Measurements from ENCODE around the gene WFIKKN2.
"Not testable (repeated sequence)": the region's sequence is repeated elsewhere in the genome, so short reads cannot be mapped to it uniquely, and the experiment has no call there.

The WFIKKN2 gene, protein sequence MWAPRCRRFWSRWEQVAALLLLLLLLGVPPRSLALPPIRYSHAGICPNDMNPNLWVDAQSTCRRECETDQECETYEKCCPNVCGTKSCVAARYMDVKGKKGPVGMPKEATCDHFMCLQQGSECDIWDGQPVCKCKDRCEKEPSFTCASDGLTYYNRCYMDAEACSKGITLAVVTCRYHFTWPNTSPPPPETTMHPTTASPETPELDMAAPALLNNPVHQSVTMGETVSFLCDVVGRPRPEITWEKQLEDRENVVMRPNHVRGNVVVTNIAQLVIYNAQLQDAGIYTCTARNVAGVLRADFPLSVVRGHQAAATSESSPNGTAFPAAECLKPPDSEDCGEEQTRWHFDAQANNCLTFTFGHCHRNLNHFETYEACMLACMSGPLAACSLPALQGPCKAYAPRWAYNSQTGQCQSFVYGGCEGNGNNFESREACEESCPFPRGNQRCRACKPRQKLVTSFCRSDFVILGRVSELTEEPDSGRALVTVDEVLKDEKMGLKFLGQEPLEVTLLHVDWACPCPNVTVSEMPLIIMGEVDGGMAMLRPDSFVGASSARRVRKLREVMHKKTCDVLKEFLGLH

DNA sequence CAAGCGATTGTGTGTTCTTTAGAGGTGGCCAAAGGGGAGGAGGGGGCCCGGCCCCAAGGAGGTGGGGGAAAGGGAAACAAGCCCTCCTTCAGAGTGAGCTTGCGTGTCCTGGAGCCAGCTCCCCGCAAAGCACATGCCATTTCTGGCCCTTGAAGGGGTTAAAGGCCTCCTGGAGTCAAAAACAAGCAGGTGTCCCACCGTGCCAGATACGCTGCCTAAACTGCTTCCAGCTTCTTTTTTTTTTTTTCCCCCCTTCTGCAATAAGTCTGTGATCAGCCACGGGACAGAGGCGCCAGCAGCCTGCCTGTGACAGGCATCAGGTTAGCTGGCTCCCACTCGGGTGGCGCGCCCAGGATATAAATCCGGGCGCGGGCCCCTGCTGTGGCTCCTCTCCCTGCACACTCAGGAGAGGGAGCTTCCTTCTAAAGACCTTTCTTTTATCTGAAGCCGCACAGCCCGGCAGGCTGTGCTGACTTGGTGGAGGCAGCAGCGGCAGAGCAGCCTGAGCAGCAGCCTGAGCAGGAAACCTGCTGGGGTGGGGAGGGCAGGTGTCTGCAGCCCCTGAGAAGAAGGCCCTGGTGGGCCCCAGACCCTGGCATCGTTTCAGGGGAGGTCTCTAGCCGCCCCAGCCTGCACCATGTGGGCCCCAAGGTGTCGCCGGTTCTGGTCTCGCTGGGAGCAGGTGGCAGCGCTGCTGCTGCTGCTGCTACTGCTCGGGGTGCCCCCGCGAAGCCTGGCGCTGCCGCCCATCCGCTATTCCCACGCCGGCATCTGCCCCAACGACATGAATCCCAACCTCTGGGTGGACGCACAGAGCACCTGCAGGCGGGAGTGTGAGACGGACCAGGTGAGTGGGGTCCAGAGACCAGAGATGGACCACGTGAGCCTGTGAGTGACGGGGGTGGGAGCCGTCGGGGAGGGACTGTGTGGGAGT lies at the start of gene WFIKKN2:
WFIKKN2 (plus strand) TSS at position 286 of the 934 bp plus-strand sequence; CDS start at position 638, 352 bp downstream.
- DNase-seq: no peak

DNA sequence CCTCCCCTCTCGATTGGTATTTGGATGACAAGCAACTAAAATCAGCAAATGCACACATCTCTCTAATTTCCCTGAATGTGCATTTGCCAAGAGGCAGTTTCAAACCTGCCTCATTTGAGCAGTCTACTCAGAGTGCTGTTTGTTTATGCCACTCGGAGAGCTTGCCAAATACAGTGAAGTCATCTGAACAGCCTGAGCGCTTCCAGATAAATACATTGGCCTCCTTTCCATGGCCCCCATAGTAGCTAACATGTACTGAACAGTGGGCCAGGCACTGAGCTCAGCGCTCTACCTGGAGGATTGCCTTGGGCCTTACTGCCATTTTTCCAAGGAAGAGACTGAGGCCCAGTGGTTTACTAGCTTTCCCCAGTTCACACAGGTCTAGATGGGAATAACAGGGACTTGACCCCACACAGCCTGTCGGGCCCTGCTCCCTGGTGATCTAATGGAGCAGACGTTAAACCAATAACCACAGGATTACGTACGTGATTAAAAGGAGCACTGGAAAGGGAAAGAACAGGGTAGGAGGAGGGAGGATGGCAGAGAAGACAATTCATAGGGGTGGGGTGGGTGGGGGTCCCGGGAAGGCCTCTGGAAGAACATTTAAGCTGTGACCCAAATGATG lies 49.3 kb upstream of the WFIKKN2 start:
- DNase-seq: no peak

DNA sequence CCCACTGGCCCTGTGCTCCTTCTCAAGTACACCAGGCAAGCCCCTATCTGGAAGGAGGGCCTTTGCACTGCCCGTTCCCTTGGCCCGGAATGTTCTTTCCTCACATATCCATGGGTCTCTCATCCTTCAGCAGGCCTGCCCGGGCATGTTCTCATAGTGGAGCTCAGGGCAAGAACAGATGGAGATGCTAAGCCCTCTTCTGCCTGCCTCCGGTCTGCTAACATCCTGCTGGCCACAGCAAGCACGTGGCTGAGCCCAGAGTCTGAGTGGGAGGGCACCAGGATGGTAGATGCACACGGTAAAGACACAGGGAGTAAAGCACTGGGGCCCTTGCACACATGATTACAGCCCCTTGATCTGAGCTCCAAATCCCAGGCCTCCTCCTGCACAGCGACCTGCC lies 48.3 kb upstream of the WFIKKN2 start:
- DNase-seq: no peak

DNA sequence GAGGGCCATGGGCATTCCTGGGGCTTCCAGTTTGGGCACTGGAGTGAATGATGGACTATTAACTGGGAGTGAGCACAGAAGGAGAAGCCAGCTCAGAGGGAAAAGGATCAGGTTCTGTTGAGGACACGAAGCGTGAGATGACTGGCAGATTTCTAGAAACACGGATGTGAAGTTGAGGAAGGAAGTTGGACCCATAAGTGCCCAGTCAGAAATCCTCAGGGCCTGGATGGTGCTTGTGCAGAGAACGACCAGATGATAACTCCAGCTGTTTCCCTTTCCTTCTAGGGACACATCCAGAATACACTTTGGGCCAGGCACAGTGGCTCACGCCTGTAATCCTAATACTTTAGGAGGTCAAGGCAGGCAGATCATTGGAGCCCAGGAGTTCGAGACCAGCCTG lies 44.8 kb upstream of the WFIKKN2 start:
- DNase-seq: no peak

DNA sequence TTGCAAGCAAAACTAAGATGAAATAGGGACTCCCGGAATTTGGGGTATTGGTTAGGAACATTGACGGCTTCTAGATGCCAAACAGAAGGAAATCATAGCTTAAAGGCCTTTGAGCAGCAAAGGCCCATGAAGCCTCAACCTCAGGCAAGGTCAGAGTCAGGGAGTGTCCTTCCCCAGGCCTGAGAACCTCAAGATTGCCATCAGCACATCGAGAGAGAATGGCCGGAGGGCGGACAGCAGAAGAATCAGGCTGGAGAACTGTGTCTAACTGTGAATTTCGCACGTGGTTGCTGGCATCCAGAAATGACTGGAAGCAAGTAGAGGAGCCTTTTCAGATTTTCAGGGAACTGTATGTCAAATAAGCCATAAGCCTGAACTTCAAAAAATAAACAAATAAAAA lies 43.3 kb upstream of the WFIKKN2 start:
- DNase-seq: no peak

DNA sequence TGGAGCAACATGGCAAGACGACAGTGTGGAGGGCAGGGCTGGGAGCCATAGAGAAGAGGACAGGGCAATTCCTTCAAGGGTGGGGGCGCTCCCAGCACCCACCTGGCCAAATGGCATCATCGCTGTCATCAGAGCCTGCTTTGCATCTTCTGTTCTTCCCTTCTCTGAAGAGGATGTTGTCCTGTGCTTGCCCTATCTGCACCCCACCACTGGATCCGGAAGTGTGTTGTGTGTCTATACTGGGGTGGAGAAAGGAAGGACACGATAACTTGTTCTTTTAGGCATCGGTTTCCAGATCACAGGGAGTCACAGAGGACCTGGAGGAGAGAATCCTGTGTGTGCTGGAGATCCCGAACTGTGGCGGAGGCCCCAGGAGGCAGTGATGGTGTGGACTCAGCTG lies 42.4 kb upstream of the WFIKKN2 start:
- DNase-seq: no peak

DNA sequence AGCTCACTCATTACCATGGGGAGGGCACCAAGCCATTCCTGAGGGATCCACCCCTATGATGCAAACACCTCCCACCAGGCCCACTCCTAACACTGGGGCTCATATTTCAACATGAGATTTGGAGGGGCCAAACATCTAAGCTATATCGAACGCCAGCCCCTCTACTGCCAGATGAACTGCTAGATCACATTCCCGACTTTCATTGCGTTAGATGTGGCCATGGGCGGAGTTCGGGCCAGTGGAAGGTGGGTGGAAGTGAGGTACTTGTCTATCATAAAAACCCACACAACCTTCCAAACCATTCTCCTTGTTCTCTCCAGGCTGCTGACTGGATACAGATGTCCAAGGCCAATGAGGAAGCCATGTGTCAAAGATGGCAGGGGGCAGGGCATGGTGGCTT lies 41.0 kb upstream of the WFIKKN2 start:
- DNase-seq: no peak

DNA sequence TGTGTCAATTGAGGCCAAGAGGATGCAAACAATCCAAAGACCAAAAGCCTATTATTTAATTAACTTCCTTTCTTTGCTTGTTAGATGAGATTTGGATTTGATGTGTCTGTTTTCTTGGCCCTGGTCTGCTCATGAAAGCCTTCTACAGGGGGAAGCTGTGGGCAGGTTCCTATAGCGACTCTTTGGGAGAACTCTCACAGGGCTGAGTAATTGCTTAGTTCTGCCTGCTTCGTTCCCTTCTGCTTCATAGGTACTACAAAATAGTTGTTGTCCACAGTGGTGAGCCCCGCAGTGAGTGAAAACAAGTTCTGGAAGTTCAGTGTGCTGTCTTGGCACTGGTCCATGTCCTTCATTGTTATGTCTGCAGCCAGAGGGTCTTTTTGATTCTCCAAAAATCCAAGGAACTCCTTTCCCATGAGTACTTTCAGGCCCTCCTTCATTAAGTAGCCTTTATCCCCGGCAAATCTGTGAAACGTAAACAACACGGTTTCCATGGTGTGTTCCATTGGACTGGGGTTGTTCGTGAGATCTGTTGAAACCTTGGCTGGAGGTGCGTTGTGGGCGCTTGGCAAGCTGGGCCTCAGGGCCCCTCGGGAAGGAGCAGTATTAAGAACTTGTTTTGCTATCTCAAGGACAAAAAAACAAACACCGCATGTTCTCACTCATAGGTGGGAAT lies 38.1 kb upstream of the WFIKKN2 start:
- DNase-seq: no peak

DNA sequence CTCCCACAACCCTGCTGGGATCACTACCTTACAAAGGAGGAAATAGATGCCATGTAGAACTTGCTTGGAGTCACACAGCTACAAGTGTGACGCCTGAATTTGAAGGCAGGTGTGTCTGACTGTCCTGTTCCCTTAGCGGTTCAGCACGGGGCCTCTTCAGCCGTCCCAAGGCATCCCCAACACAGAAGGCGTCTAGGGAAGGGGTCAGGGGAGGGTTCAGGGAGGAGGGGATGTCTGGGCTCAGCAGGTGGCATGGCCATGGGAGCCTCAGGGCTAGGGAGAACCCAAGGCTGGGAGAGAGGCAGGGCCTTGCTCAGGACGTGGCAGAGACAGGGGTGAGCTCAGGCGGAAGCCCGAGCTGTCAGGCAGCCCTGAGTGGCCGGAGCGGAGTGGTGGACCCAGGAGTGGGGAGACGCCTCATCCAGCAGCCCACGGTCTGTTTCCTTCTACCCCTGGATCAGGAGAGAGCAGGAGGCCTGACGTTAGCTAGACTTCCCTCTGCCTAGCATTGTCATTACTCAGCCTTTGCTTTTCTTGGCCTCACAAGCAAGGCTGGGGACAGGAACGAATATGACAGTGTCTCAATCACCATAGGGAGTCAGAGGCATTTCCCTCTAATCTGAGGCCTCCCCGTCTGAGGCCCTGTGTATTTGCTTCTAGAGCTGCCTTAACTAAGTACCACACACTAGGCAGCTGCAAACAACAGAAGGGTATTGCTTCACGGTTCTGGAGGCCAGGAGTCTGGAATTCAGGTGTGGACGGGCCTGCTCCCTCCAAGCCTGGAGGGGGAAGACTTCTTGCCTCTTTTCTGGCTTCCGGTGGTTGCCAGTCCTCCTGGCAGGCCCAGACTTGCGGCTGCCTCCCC lies 36.7 kb upstream of the WFIKKN2 start:
- DNase-seq: no peak

DNA sequence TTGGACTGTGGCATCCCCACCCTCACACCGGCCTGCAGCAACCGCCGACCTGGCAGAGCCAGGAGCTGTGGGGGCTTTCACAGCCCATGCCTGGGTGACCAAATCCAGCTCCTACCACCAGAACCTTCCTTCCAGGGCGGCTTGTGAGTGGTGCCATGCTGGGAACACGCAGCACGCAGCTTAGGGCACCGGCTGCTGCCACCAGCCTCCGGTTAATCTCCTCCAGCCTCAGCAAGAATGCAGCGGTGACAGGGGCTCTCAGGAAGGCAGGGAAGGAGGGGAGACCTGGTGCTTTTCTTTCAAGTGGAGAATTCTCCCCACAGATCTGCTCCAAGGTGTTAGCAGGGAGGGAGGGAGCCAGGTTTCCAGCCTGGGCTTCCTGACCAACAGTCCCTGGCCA lies 35.8 kb upstream of the WFIKKN2 start:
- DNase-seq: no peak

DNA sequence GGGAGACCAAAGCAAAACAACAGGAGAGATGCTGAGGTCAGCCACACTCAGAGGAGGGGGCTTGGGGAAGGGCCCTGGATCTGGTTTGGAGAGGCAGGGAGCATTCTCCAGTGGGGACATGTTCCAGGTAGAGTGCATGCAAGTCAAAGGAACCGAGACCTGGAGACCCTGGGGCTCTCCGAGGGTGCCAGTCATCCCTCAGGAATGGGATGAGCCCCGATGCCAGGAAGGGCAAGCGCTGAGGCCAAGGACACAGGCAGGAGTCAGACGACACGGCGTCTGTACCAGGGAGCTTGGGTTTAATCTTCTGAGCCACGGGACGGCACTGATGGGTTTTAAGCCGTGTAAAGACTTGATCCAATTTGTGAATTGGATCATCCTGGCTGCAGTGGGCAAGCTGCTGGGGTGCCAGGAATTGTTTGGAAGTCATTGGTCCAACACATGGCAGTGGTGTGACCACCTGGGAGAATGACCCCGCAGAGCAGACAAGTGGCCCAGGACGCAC lies 35.1 kb upstream of the WFIKKN2 start:
- DNase-seq: no peak

DNA sequence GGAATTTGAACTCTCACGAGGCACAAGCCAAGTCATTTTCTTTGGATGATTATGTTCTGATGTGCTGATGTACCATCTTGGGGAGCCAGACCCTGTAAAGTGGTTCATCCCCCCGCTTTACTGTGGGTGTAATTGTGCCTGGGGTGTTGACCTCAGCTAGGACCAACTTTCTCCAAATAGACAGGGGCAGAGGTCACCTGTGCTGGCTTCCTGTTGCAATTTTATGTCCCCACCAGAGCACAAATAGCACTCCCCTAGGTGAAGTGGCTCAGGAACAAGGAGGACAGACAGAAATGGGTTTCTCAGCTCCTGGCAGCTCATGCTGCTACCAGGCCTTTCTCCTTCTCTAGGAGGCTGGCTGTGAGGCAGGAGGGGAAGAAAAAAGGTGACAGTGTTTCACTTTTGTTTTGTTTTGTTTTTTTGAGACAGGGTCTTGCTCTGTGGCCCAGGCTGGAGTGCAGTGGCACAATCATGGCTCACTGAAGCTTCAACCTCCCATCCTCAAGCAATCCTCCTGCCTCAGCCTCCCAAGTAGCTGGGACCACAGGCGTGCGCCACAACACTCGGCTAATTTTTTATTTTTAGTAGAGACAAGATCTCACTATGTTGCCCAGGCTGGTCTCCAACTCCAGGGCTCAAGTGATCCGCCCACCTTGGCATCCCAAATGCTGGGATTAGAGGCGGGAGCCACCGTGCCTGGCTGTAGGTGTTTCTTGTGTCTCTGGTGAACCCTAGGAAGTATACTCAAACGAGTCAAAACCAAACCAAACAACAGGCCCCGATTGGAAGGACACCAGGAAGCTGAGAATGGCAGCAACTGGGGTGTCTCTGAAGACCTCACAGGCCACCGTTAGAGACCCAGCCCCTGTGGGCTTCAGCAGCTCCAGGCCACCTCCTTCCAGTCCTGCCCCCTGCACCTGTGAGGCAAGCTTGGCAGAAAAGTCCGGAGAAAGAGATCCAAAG lies 32.5 kb upstream of the WFIKKN2 start:
- no peak for DNase-seq

DNA sequence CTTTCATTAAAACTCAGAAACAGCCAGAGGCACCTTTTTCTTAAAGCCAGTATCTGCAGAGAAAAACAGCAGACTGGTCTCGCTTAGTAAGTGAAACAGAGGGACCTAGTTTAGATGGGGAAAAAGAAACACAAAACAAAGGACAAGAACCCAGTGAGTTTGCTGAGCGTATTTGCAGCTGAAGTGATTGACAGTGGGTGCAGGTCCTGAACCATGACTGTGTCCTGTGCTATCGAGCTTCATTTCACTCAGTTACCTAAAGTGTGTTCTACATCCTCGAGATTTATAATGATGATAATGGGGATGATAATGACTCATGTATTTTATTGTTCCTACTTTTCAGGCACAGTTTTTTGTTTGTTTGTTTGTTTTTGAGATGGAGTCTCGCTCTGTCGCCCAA lies 31.7 kb upstream of the WFIKKN2 start:
- no peak for DNase-seq

DNA sequence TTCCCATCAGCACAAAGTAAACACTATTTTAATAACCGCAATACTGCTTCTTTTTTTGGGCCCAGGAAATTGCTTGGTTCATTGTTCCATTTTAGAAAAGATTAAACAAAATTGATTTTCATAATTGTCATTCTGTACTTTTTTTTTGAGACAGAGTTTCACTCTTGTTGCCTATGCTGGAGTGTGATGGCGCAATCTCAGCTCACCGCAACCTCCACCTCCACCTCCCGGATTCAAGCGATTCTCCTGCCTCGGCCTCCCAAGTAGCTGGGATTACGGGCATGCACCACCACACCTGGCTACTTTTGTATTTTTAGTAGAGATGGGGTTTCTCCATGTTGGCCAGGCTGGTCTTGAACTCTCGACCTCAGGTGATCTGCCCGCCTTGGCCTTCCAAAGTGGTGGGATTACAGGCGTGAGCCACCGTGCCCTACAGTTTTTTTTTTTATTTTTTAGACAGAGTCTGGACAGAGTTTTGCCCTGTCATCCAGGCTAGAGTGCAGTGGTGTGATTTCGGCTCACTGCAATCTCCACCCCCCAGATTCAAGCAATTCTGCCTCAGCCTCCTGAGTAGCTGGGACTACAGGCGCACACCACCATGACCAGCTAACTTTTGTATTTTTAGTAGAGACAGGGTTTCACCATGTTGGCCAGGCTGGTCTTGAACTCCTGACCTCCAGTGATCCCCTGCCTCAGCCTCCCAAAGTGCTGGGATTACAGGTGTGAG lies 30.5 kb upstream of the WFIKKN2 start:
- DNase-seq: not testable (repeated sequence)

DNA sequence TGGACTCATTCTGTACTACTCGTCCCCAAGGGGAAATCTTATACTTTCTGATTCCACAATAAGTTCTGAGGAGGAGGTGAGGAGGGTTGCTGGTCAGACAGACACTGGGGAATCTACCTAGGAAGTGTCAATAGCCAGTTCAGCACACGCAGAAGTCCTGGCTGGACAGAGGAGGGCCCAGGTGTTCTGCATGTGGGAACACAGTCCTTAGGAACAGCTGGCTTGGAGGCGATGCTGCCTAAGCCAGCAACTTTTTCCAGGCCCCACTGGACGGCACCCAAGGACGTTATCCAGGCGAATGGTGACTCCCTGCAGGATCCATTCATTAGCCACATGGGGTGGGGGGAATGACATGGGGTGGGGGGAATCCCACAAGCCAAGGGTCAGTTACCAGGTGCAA lies 29.9 kb upstream of the WFIKKN2 start:
- no peak for DNase-seq

DNA sequence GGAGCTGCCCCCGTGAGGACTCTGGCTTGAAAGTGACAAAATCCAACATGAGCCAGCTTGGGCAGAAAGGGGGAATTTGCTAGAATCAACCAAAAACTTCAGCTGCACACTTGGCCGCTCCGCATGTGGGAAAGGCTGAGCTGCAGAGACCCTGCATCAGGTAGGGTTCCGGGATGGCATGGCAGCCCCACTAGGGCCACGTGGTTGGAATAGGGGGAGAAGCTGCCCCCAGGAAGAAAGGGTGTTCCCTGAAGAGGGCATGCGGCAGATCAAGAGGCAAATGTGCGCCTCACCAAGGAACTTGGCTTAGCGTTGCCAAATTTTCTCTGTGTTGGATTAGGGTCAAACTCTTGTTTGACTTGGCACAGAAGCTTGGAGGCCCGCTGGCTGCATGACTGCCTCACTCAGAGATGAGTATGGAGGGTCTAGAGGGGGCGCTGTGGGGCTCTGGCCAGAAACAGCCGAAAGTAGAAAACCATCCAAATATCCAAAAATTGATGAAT lies 29.2 kb upstream of the WFIKKN2 start:
- DNase-seq: no peak

DNA sequence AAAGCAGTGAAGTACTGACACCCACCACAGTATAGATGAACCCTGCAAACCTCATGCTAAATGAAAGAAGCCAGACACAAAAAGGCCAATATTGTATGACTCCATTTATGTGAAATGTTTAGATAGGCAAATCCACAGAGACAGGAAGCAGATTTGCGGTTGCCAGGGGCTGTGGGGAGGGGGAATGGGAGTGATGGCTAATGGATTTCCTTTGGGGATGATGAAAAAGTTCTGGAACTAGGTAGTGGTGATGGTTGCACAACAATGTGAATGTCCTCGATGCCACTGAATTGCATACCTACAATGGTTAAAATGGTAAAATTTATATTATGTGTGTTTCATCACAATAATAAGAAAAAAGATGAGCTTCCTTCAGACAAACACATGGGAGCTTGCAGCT lies 28.4 kb upstream of the WFIKKN2 start:
- DNase-seq: peak; percentile 66

DNA sequence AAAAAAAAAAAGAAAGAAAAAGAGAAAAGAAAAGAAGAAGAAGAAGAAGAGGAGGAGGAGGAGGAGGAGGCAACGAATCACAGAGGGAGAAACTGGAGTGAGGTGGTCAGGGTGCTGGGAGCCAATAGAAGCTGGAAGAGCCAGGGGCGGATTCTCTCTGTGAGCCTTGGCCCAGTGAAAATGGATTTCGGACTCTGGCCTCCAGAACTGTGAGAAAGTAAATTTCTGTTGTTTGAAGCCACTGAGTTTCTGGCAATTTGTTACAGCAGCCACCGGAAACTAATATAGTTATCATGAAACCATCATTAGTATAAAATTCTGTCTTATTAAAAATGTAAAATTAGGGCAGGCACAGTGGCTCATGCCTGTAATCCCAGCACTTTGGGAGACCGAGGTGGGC lies 27.7 kb upstream of the WFIKKN2 start:
- no peak for DNase-seq

DNA sequence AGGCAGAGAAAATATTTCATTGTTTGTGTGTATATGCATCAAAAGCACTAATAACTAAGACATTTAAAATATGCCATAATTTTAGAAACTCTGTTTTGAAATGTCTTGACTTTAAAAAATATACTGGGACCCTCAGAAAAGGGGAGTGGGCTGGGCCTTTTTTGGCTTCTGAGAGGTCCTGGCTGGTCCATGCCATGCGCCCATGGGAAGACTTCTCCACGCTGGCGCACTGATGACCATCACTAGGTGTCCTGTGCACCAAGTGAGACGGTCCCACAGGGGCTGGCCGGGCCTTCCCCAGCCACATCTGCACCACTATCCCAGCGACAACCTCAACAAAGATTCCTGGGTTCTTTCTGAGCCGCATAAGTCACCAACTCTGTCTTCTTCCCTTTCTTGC lies 27.0 kb upstream of the WFIKKN2 start:
- DNase-seq: no peak

Data from NCI-H526 treated with DMSO at 0.1 percent for 48 hours (cell line).